ENCODE data around the gene ANO9.
"Not testable (repeated sequence)": the region's sequence is repeated elsewhere in the genome, so short reads cannot be mapped to it uniquely, and the experiment has no call there.

Gene ANO9

GRCh38 chr11:450809-451451 lies 9.1 kb upstream of the ANO9 start:
- peak; percentile 78 for DNase-seq

DNA sequence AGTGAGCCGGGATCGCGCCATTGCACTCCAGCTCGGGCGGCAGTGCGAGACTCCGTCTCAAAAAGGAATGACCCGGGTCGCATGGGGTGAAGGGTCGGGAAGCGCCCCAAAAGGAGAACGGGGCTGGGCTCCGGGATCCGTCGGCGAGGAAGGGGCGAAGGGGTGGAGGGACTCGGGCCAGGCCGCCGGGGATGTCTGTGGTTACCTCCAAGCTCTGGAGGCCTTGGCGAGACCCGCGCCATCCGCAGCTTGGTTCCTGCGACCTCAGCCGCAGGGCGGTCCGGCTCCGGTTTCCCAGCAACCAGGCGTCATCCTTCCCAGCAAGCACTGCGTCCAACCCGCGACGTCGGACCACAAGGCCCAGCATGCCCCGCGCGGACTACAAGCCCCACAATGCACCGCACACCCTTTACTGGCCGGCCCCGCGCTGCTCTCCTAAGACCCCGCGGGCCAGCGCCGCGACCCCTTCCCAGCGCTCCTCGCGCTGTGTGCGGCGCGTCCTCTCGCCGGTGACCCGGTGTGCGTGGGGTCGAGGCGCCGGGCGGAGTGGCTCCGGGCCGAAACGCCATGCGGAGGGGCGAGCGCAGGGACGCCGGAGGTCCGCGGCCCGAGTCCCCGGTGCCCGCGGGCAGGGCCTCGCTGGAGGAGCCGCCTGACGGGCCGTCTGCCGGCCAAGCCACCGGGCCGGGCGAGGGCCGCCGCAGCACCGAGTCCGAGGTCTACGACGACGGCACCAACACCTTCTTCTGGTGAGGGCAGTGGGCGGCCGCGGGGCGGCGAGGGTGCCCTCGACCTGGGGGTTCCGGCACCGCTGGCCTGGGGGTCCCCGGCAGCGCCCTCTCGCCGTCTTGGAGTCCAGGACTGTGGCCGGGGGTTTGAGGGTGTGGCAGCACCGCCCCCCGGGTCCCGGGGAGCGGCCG lies 8.3 kb upstream of the ANO9 start, which contains the start of gene PTDSS2:
TSS of gene PTDSS2 (plus strand) at position 391 of the 920 bp plus-strand sequence. CDS start at position 568, 177 bp downstream.
- peak; percentile 98 for DNase-seq

DNA sequence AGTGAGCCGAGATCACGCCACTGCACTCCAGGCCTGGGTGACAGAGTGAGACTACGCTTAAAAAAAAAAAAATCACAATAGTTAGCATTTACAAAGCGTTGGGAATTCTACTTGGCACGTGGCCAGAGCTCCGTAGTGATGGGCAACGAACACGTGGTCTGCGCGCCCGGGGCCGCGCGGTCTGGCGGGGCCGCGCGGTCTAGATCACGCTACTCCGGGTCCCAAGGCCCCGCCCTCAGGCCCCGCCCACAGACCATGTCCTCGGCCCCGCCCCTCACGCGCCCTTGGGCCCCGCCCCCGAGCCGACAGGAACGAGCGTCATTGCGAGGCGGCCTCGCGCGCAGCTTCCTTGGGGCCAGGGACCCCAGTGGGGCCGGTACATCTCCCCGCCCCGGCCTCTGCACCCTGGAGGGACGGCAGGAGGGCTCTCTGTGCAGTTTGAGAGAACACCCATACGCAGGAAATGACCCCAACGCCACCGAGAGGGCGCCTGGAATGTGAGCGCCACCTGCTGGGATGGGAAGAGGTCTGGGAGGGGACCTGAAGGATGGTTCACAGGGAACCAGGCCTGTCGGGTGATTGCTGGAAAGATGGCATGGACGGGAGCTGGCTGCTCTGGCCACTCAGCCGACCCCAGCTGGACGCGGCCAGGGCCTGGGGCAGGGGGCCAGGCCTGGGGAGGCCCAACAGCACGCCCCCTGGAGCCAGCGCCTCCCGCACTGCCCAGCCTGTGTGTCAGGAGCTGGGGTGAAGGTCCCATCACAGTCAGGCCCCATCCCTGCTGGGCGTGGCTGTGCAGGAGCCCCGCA lies 6.3 kb upstream of the ANO9 start:
- peak; percentile 95 for DNase-seq

DNA sequence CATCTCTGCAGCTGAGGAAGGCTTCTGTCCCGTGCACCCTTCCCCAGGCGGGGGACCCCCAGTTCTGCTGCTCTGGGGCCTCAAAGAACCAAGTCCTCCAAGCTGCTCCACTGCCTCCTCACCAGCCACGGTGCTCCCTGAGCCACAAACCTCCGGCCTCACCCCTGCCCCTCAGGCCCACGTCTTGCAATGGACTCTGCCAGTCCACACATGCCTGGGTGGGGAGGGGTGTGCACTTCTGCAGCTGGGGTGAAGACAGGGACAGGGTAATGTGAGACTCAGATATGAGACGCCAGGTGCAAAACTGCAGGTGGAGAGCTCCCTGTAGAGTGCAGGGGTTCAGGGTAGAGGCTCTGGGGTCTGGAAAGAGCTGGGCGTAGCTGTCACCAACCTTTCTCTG lies 5.1 kb upstream of the ANO9 start:
- DNase-seq: peak; percentile 41

DNA sequence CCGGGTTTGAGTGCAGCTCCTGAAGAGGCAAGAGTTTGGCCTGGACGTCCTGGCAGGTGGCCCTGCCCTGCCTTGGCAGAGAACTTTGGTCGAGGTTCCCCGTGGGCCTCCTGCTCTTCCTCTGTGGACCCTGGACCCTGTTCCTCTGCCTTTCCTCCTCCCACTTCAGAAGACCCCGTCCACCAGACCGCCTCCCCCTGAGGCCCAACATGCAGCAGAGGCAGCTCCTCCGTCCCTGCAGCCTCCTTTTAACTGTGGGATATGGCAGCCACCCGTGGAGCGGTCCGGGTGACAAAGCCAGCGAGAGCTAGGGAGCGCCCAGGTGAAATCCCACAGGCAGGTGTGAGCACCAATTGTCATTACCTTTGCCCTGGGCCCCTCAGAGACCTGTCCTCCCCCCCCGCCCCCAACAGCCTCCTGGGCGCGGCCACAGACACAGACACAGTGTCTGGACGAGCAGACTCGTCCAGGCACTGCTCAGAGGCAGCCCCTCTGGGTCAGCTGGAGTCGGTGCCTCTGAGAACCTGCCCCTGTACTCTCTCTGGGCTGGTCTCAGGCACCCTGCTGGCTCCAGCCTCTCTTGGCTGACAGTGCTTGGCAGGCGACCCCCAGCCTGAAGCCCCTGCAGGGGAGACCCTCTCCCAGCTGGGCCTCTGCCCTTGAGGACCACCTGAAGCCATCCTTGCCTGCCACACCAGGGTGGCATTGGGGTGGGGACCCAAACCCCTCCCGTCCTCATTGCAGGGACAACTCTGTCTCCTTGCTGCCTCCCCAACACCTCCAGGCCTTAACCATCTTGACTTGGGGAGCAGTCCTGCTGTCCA lies 4.2 kb upstream of the ANO9 start:
- DNase-seq: no peak

DNA sequence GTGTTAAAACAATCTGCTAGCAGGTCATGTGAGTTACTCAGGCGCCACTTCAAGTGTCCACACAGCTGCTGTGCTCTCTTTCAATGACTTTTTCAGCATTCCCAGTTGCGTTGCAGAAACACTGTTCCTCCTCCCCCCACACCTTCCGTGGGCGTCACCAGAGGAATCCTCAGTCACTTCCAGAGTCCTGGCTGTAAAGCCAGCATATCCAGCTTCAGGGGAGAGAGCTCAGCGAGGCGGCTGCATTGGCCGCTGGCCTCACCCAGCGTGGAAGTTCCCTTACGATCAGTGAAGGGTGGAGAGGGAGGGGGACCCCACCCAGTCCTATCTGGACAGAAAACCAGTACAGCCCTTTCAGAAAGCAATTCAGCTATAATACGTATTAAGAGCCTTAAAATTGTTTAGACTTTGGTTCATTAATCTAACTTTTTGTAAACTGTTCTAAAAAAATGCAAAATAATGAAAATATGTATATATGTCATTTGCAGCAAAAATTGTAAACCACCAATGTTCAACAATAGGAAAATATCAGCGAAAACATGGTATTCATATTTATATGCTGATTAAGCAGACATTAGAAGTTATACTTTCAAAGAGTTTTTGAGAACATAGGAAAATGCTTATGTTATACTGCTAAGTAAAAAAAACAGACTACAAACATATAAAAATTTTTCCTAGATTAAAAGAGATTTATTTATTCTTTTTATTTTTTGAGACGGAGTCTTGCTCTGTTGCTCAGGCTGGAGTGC lies 2.8 kb upstream of the ANO9 start:
- peak; percentile 70 for DNase-seq

DNA sequence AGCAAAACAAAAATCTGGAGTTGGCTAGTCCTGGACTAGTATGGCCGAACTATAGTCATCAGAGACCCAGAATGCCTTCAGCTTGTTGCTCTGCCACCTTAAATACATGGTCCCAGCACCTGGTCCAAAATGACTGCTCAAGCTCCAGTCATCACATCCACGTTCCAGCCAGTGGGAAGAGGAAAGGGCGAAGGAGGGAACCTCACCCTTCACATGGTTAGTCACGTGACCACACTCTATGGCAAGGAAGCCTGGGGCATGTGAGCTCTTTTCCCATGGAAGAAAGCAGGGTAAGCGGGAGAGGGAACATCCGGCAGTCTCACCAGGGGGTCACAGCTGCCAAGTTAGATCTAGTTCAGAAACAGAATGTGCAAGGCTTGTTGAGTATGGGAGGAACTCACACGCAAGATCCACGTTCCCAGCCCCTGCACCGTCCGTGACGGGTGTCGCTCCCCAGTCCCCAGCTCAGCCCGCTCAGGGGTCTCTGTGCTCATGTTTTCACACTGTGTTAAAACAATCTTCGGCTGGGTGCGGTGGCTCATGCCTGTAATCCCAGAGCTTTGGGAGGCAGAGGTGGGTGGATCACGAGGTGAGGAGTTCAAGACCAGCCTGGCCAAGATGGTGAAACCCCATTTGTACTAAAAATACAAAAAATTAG lies 1.9 kb upstream of the ANO9 start:
- DNase-seq: no peak

- no peak for DNase-seq
These were observed 835 bp upstream of the ANO9 start for GRCh38 chr11:442611-443081.

DNA sequence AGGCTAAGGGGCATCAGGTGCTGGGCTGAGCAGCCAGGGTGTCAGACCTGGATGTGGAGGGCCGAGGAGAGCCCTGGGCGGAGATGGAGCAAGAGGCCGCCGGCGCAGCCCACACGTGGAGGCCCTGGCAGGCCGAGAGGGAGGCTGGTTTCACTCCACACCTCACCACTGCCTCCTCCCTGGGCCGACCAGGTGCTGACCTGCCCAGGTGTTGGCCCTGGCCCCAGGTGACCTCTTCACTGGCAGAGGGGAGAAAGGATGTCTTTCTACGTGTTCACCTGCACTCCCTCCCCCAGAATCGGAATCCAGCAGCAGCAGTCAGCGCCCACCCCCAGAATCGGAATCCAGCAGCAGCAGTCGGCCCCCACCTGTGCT lies 781 bp downstream of the ANO9 start:
- DNase-seq: no peak

GRCh38 chr11:440065-441042 lies 1.5 kb downstream of the ANO9 start:
- no peak for DNase-seq

DNA sequence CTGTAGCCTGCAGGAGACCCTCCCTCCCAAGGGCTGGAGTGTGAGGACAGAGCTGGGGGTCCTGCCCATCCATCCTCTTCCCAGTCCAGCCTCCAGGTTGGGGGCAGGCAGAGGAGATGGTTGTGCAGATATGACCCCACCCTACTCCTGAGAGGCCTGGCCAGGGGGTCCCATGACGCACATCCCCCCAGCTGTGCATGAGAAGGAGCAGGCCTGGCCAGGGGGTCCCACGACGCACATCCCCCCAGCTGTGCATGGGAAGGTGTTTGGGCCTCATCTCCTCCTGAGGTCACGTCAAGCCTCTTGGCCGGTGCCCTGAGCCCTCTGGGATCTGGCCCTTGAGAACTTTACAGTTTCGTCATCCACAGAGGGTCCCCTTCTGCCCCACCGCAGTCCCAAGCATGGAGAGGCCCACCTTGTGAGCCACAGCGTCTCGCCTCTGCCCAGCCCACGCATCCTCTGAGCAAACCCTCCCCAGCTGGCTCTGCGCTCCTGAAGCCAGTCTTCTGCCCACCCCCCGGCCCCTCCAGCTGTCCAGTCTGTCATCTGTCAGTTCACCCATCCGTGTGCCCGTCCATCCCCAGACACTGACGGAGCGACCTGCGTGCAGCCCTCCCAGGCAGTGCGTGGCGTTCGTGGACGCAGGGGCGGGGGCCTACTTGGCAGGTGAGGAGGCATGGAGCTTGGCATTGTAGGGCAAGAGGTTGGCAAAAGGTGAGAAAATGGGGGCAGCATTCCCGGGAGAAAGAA lies 2.3 kb downstream of the ANO9 start:
- DNase-seq: no peak

DNA sequence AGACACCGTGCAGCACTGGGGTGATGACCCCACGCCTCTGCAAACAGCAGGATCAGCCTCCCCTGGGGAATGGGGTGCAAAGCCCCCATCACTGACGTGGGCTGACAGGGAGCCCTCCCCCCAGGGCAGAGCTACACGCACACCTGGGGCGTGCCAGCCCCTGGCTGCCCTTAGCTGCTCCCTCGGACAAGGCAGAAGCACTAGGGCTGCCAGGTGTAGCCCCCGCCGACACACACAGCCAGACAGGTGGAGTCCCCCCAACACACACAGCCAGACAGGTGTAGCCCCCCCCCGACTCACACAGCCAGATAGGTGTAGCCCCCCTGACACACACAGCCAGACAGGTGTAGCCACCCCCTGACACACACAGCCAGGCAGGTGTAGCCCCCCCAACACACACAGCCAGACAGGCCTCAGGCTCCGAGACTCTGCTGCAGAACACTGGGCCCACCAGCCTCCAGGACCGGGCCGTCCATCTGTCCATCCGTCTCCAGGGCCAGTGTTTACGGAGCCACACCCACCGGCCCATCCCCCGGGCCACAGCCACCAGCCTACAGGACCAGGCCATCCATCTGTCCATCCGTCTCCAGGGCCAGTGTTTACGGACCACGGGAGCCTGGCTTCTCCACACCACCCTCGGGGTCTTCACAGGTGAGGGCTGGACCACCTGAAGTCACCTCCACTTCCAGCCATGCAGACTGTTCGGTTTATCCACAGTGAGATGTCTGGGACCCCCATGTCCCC lies 3.5 kb downstream of the ANO9 start:
- DNase-seq: no peak

DNA sequence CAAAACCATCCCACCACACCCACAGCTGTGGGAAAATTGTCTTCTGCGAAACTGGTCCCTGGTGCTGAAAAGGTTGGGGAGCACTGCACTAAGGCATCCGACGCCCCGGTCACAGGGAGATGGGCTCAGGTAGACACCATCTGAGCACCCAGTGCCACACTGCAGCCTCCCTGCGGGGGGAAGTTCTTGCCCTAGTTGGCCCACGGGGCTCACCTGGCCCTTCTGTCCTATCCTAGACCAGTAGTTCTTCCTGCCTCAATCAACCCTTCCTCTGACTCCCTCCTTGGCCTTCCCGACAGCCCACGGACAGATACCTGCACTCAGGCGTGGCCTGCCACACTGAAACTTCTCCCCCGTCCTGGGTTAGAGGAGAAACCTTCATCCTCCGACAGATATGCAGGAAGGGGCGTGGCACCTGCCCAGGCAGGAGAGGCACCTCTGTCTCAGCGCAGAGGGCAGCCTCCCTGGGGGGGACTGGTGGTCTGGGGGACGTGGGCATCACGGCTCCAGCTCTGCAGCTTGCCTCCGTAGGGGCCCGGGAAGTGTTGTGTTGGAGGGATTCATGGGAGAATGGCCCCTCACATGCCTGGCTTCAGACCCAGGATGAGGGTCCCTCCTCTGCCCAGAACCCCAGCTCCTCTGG lies 4.5 kb downstream of the ANO9 start:
- no peak for DNase-seq

- not testable (repeated sequence) for DNase-seq
These were observed 6.6 kb downstream of the ANO9 start for GRCh38 chr11:434999-435740.

DNA sequence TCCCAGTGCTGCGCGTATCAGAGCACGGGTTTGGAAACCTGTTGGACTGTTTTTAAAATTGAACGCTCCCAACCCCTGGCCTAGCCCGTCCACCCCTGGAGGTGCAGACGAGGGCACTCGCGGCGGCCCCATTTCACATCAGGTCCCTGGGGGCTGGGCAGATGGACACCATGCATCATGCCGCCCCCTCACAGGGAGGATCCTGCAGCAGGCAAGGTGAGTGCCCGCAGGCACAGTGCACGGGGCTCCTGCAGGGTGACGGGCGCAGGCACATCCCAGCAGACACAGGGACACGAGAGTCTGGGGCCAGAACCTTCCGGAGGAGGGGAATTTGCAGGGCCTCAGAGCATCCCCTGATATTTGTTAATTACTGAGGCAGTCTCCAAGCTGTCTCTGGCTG lies 7.3 kb downstream of the ANO9 start:
- DNase-seq: no peak

- no peak for DNase-seq
These were observed 8.2 kb downstream of the ANO9 start for GRCh38 chr11:433641-434040.

DNA sequence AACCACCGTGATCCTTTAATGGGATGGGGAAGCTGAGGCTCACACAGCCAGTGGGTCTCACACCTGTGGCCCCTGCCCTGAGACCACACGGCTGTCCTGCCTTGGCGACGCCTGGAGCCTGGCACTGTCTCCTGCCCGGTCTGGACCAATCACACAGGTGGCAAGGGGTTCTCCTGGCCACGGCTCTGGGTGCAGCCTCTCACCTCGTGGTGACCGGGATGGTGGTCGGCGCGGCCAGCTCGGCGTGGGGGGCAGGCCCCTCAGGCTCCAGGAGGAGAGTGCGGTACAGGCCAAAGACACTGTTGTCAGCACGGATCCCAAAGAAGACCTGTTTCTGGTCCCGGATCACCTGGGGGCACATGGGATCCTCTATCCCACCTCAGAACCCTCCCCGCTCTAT lies 8.7 kb downstream of the ANO9 start:
- no peak for DNase-seq
